ENCODE results near the gene GATA3.
A peak's percentile ranks its signal among the peaks of the same experiment; 100 is the strongest.

- TF ChIP-seq SMC3 (conservative IDR thresholded peaks at IDR 0.05; ENCODE audit: poor library complexity) (no peak), CTCF (IDR thresholded peaks at IDR 0.05; ENCODE audit: poor library complexity, severe bottlenecking) (no peak), EP300 (conservative IDR thresholded peaks at IDR 0.05; ENCODE audit: poor library complexity, severe bottlenecking) (no peak), EZH2 (IDR thresholded peaks at IDR 0.05; ENCODE audit: borderline replicate concordance, insufficient read depth, low read length, poor library complexity, severe bottlenecking) (peak; percentile 71), TAF1 (IDR thresholded peaks at IDR 0.05; ENCODE audit: low read depth) (no peak), RAD21 (conservative IDR thresholded peaks at IDR 0.05) (no peak), POLR2AphosphoS5 (IDR thresholded peaks at IDR 0.05) (no peak), REST (IDR thresholded peaks at IDR 0.05; ENCODE audit: borderline replicate concordance) (no peak)
These were observed 10.8 kb upstream of the GATA3 start for GRCh38 chr10:8043569-8044306.

All from neural cell (in vitro differentiated cells).